GM19043 (cell line): ENCODE measurements around the gene KLC3.
"Not testable (repeated sequence)": the region's sequence is repeated elsewhere in the genome, so short reads cannot be mapped to it uniquely, and the experiment has no call there.

Experiments
- ATAC-seq: cut with Tn5 transposase; IDR thresholded peaks from one replicate; pipeline ENCODE4 v1.9.1; 2021; ENCODE audit warnings: low read depth; ENCODE audit not compliant: unreplicated experiment

The KLC3 gene

GRCh38 chr19:45314708-45315245, 25.8 kb upstream of the KLC3 start:
- ATAC-seq, result no peak

- no peak for ATAC-seq
Measured at GRCh38 chr19:45315304-45315703, 25.2 kb upstream of the KLC3 start.

DNA sequence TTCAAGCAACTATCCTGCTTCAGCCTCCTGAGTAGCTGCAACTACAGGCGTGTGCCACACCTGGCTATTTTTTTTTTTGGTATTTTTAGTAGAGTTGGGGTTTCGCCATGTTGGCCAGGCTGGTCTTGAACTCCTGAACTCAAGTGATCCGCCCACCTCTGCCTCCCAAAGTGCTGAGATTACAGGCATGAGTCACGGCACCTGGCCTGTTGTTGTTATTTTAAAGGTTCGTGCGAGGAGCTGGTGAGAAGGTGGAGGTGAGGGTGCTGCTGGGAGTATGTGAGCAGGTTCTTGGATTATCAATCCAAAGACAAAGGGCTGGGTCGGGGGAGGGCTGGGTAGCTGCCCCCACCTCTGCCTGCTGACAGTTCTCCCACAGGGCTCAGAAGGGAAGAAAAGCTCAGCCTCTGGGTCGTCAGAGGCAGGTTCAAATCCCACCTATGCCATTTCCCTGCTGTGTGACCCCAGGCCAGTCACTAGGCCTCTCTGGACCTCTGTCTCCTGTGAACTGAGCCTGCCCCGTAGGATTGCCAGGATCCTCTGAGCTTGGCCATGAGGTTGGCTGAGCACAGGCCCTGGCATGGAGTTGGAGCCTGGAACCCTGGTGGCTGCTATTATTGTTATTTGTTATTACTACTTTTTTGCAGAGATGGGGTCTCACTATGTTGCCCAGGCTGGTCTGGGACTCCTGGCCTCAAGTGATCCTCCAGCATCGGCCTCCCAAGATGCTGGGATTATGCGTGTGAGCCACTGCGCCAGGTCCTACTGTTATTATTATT, 19.4 kb upstream of the KLC3 start:
- ATAC-seq, result no peak

GRCh38 chr19:45321848-45322247, 18.7 kb upstream of the KLC3 start:
- no peak for ATAC-seq

DNA sequence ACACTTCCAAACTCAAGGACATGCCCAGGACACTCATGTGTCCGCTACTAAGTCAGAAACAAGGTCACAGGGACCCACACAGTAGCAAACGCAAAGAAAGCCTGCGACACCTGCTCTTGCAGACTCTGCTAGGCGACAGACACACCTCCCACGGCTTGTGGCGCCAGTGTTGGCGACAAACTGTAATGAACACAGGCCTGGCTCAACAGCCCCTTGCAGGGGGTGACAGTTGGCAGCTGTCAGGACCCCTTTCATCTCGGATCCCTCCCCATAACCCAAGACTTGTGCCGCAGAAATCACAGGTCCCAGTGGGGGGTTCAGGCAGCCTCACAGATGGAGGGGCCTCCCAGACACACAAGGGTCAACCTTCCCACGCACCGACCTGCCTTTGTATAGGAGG, 18.2 kb upstream of the KLC3 start:
- no peak for ATAC-seq

GRCh38 chr19:45322744-45323281, 17.7 kb upstream of the KLC3 start, which contains the start of gene CKM:
CKM (minus strand) TSS chr19:45322875; CDS start chr19:45319713, 3,162 bp downstream.
- ATAC-seq, result no peak

DNA sequence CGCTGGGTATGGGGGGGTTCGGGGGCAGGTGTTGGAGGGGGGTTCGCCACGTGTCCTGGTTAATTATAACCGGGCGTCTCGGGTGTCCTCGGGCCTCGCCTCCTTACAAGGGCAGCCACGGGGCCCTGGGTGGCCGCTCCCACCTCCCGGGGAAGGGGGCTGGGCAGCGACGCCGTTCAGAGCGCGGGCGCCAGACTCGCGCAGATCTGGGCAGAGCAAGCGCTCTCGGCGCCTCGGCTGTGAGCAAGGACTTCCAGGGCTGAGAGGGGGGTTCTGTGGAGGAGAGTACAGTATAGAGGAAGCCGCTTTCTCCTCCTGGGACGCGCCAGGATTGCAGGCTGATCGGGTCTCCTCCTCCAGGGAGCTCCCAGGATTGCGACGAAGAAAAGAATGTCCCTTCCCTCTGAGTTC, 16.9 kb upstream of the KLC3 start:
- ATAC-seq, result no peak

DNA sequence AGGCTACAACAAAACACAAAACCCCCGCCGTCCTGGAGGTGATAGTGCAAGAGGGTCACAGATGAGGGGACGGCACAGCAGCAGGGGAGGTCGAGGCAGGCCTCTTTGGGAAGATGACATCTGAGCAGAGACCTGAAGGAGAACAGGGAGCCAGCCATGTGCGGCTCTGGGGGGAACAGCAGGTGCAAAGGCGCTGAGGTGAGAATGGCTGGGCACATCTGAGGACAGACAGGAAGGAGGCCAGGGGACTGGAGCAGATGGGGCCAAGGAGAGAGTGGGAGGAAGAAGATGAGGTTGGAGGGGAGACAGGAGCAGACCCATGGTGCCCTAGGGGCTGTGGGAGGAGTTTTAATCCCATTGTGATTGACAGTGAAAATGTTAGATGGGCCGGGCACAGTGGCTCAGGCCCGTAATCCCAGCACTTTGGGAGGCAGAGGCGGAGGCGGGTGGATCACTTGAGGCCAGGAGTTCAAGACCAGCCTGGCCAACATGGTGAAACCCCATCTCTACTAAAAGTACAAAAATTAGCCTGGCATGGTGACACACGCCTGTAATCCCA, 16.1 kb upstream of the KLC3 start:
- no peak for ATAC-seq

DNA sequence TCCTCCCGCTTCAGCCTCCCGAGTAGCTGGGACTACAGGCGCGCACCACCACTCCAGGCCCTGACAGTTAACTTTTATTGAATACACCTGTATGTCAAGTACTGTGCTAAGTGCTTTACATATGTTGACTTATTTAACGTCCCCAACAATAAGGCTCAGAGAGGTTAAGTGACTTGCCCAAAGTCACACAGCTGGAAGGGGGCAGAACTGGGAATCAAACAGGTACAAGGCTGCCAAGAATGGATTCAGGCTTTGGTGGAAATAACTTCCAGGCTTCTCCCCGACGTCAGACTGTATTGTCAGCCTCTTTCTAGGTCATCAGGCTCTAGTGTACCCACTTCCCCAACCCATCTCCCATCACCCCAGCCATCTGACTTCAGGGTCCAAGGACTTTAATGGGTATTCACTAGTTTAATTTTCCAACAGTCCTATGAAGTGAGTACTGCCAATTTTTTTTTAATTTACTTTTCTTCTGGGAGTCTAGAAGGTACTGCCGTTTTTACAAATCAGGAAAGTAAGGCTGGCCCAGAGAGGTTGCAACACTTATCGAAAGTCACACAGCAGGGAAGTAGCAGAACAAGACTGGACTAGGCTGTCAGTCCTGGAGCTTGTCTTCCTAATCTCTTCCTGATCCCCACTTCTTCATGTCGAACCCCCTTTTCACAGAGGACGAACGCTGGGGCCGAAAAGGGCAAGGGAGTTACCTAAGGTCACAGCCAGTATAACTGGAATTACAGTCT, 13.0 kb upstream of the KLC3 start:
- no peak for ATAC-seq

- ATAC-seq, result no peak
Measured at GRCh38 chr19:45331411-45331810, 9.1 kb upstream of the KLC3 start.

GRCh38 chr19:45333609-45334303, 6.8 kb upstream of the KLC3 start:
- no peak for ATAC-seq

DNA sequence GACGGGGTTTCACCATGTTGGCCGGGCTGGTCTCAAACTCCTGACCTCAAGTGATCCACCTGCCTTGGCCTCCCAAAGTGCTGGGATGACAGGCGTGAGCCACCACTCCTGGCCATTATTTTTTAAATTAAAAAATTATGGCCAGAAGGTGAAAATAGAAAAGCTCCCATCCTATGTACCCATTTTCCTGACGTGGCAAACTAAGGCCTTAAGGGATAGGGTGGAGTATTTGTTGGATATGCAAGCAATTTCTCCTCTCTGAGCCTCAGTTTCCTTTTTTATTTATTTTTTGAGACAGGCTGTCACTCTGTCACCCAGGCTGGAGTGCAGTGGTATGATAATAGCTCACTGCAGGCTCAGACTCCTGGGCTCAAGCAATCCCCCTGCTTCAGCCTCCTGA, 5.7 kb upstream of the KLC3 start:
- not testable (repeated sequence) for ATAC-seq

GRCh38 chr19:45336696-45337251, 3.8 kb upstream of the KLC3 start:
- ATAC-seq, result no peak

DNA sequence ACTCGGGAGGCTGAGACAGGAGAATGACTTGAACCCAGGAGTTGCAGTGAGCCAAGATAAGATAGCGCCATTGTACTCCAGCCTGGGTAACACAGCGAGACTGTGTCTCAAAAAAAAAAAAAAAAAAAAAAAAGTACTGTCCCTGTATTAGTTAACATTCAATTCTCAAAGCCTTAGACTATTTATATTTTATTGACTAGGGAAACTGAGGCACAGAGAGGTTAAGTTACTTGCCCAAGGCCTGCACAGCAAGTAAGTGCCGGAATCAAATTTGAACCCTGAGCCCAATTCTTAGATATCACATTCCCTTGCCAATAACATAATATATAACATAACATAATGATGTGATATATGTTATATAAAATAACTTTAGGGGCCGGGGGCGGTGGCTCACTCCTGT, 921 bp upstream of the KLC3 start:
- no peak for ATAC-seq

GRCh38 chr19:45340899-45341453, 426 bp downstream of the KLC3 start:
- ATAC-seq, result no peak

GRCh38 chr19:45342911-45343310, 2.4 kb downstream of the KLC3 start:
- no peak for ATAC-seq

DNA sequence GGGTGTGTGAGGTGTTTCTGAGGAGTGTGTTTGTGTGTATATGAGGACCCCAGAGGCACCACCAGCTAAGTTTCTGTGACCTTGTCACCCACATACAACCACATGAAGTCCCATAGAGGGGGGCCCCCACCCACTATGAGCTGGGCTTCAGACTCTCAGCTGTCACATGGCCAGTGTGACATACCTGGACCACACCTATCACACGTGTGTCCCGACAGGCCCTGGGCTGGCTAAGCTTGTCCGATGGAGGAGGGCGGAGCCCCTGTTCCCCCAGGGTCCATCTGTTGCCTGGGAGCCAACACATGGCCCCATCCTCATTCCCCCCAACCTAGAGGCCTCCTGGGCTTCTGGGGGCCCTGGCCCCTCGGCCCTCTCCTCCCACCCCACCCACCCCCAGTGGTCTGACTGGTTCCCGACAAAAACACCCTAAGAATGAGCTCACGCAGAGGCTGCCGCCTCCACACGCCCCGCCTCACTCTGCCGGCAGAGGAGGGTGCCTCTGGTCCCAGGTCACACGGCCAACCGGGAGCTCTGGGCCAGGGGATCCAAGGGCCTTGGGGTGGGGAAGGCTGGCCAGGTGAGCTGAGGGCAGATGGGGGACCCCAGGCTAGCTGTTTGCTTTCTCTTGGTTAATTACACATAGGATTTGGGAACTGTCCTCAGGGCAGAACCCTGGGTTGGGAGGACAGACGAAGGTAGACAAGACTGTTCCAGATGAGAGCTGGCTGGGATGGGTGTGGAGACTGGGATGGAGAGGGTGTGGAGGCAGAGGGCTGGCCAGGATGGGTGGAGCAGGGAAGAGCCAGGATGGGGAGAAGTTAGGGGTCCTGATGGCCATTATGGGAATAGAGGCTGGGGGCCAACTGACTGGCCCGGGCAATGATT, 4.3 kb downstream of the KLC3 start:
- no peak for ATAC-seq

DNA sequence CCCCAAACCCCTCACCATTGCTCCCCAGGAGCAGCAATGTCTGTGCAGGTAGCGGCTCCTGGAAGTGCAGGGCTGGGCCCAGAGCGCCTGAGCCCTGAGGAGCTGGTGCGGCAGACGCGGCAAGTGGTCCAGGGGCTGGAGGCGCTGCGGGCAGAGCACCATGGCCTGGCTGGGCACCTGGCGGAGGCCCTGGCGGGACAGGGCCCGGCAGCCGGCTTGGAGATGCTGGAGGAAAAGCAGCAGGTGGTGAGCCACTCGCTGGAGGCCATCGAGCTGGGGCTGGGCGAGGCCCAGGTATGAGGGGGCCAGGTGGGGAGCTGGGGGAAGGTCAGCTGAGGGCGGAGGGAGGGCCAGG, 4.9 kb downstream of the KLC3 start:
- ATAC-seq, result no peak

DNA sequence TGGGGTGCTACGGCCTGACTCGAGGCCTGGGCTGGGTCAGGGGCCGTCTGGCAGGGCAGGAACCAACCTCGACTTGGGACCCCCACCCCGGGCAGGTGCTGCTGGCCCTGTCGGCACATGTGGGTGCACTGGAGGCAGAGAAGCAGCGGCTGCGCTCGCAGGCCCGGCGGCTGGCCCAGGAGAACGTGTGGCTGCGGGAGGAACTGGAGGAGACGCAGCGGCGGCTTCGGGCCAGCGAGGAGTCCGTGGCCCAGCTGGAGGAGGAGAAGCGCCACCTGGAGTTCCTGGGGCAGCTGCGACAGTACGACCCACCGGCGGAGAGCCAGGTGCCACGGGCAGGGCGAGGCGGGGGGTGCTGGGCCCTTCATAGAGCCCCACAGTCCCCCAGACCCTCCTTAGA, 5.9 kb downstream of the KLC3 start:
- ATAC-seq, result no peak
